ENCODE data around the gene SLC15A4. TPM values are rescaled to one million over a fixed set of nuclear protein-coding genes. Genes with fewer than 3 reads are reported as not detected.

SLC15A4 gene
- polyA plus RNA-seq, 1 of the 3 experiments (the other 2 are of a cell fraction), result 14.5 TPM

DNA sequence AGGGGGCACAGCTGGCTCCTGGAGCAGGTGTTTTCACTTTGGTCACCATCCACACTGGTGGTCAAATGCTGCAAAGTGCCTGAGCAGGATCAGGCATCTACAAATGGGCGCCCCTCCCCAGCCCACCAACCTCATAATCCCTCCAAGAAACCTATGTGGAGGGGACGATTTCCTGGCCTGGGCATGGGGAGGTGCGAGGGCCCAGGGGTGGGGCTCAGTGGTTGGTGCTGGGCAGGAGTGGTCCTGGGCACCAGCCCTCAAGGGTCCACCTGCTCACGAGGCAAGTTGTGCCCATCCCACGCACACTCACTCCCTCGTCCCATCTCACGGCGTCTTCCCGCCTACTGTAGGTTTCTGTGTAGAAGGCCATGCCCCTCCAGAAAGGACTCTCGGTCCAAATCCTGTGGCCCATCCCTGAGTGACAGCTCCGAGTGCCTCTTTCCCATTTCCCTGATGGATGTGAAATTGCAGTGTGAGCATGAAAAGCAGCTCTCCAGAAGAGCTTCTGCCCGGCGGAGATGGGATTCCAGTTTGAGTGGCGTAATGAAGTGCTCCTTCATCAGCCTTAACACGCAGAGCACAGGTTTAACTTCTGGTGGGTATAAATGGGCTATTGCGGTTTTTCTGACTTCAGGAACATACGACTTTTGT lies 36.9 kb downstream of the SLC15A4 start:
- Histone ChIP-seq H2AFZ (ENCODE audit: low read depth) (no peak overlapping the region), H3K27me3 (ENCODE audit: insufficient read depth) (no peaks in the 10 kb centered on the region), H3K36me3 (replicated peaks in 1 of 2; ENCODE audit: control insufficient read depth in 1 of 2, insufficient read depth in 2 of 2, low read length in 1 of 2) (peaks cover 2 to 6% of the 10 kb centered on the region in 2 experiments), H3K4me2 (no peak overlapping the region), H4K20me1 (ENCODE audit: insufficient read depth) (no peaks in the 10 kb centered on the region), H3K9me3 (no peaks in the 10 kb centered on the region), H3K4me1 (ENCODE audit: control insufficient read depth in 1 of 2, insufficient read depth in 2 of 2, low read depth in 1 of 2, low read length in 1 of 2) (no peaks in the 10 kb centered on the region), H3K27ac (ENCODE audit: low read depth in 2 of 2, low read length in 1 of 2) (no peak overlapping the region), H3K79me2 (ENCODE audit: insufficient read depth) (no peaks in the 10 kb centered on the region), H3K9me2 (no peaks in the 10 kb centered on the region), H3K9ac (no peak overlapping the region), H3F3A (replicated peaks; ENCODE audit: insufficient read depth) (no peaks in the 10 kb centered on the region), H3K4me3 (ENCODE audit: low read depth in 2 of 2, low read length in 1 of 2) (no peak overlapping the region)
- WGBS (ENCODE audit: low lambda C conversion rate), result 85% methylated on average over 7 of the region's 17 CpGs
- CTCF ChIA-PET, result interaction anchor here (0.9 kb wide), 1 partner anchor 38 kb away, joined by 3 read pairs; no protein-coding TSS in a partner anchor
- DNase-seq, result no peak
- POLR2A ChIA-PET, result no interaction called here
- TF ChIP-seq POLR2AphosphoS5 (IDR thresholded peaks at IDR 0.05; ENCODE audit: low read depth, low read length) (no peak), NFIC (IDR thresholded peaks at IDR 0.05; ENCODE audit: borderline replicate concordance) (no peak), SMC3 (IDR thresholded peaks at IDR 0.05; ENCODE audit: low read depth, low read length) (no peak), JUND (IDR thresholded peaks at IDR 0.05) (no peak)

- Histone ChIP-seq H3K79me2 (ENCODE audit: insufficient read depth) (no peaks in the 10 kb centered on the region), H3F3A (replicated peaks; ENCODE audit: insufficient read depth) (no peaks in the 10 kb centered on the region), H3K9me3 (no peaks in the 10 kb centered on the region), H3K27me3 (ENCODE audit: insufficient read depth) (no peaks in the 10 kb centered on the region), H3K4me3 (ENCODE audit: low read depth in 2 of 2, low read length in 1 of 2) (no peak overlapping the region), H3K9ac (no peak overlapping the region), H3K36me3 (replicated peaks in 1 of 2; ENCODE audit: control insufficient read depth in 1 of 2, insufficient read depth in 2 of 2, low read length in 1 of 2) (no peaks in the 10 kb centered on the region), H4K20me1 (ENCODE audit: insufficient read depth) (no peaks in the 10 kb centered on the region), H3K27ac (ENCODE audit: low read depth in 2 of 2, low read length in 1 of 2) (no peak overlapping the region), H3K4me2 (no peak overlapping the region), H2AFZ (ENCODE audit: low read depth) (no peak overlapping the region), H3K4me1 (ENCODE audit: control insufficient read depth in 1 of 2, insufficient read depth in 2 of 2, low read depth in 1 of 2, low read length in 1 of 2) (no peaks in the 10 kb centered on the region), H3K9me2 (no peaks in the 10 kb centered on the region)
- no peak for TF ChIP-seq RXRA (IDR thresholded peaks at IDR 0.05; ENCODE audit: borderline replicate concordance, low read depth)
- no peak for TF ChIP-seq NFIC (IDR thresholded peaks at IDR 0.05; ENCODE audit: borderline replicate concordance)
- TF ChIP-seq FOSL2 (IDR thresholded peaks at IDR 0.05; ENCODE audit: borderline replicate concordance, low read depth), result no peak
- no peak for TF ChIP-seq POLR2AphosphoS5 (IDR thresholded peaks at IDR 0.05; ENCODE audit: low read depth, low read length)
- TF ChIP-seq TEAD4 (IDR thresholded peaks at IDR 0.05; ENCODE audit: borderline replicate concordance, insufficient read depth), result no peak
- TF ChIP-seq RCOR1 (IDR thresholded peaks at IDR 0.05; ENCODE audit: low read length), result no peak
- no peak for TF ChIP-seq TAF1 (IDR thresholded peaks at IDR 0.05; ENCODE audit: borderline replicate concordance, low read depth, low read length)
- no peak for TF ChIP-seq EZH2phosphoT487 (IDR thresholded peaks at IDR 0.05; ENCODE audit: borderline replicate concordance, low read depth)
- no peak for TF ChIP-seq GABPA (IDR thresholded peaks at IDR 0.05; ENCODE audit: low read depth)
- TF ChIP-seq JUND (IDR thresholded peaks at IDR 0.05), result no peak
- TF ChIP-seq, protein P1, sequence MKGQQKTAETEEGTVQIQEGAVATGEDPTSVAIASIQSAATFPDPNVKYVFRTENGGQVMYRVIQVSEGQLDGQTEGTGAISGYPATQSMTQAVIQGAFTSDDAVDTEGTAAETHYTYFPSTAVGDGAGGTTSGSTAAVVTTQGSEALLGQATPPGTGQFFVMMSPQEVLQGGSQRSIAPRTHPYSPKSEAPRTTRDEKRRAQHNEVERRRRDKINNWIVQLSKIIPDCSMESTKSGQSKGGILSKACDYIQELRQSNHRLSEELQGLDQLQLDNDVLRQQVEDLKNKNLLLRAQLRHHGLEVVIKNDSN (IDR thresholded peaks at IDR 0.05; ENCODE audit: borderline replicate concordance, low read depth), result no peak
- ChIA-PET POLR2A (interaction anchor here (0.7 kb wide), 1 partner anchor 659 kb away, joined by 3 read pairs; no protein-coding TSS in a partner anchor), CTCF (interaction anchor here (3.5 kb wide), 1 partner anchor 1126 kb away, joined by 33 read pairs; no protein-coding TSS in a partner anchor)
- WGBS (ENCODE audit: low lambda C conversion rate), result 54% methylated on average over 13 of the region's 13 CpGs
- DNase-seq, result no peak
Observed at GRCh38 chr12:128784030-128784760, 39.6 kb downstream of the SLC15A4 start.

All from SK-N-SH (cell line).